CD4-positive, alpha-beta T cell treated with Interferon gamma for 1 hour (primary cell): ENCODE results near the gene DVL2.

ENCODE experiments used
- DNase-seq: peaks from one replicate; pipeline ENCODE4 v3.0.0-alpha.2; 2020

Gene DVL2

GRCh38 chr17:7218166-7218565 lies 16.2 kb downstream of the DVL2 start:
- no peak for DNase-seq

DNA sequence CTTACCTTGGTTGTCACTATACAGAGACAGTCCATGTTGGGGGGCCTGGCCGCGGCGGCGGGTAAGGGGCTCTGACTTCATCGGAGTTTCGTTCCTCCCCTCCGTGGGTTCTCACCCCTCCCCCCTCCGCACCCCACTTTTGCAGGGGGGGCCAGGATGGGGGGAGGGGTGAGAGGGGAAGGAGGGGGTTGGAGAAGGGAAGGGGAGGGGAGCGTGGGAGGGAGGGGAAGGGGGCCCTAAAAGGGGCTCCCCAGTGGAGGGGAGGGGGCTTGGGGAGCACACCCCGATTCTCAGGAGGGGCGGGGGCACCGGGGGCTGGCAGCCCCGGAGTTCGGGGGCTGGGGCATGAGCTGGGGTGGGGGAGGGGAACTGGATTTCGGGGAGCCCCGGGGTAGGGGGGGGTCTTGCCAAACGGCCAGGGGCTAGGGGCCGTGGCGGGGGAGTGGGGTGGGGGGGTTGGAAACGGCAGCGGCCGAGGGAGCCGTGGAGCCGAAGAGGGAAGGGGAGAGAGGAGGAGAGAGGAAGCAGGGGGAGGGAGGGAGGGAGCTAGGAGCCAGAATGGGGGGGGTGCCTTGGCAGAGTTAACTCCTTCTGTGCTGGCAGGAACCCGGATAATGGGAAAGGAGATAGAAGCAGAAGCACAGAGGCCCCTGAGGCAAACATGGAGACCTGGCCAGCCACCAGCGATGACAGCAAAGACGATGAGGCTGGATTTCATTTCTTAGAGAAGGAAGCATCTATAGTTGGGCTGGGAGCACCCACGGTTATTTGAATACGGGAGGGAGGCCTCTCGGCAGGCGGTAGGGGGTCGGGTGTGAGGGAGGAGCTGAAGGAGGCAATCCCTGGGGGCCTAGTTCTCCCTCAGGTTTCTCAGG lies 17.0 kb downstream of the DVL2 start:
- peak; percentile 13 for DNase-seq

- no peak for DNase-seq
Measured at GRCh38 chr17:7216242-7217112, 17.8 kb downstream of the DVL2 start.

DNA sequence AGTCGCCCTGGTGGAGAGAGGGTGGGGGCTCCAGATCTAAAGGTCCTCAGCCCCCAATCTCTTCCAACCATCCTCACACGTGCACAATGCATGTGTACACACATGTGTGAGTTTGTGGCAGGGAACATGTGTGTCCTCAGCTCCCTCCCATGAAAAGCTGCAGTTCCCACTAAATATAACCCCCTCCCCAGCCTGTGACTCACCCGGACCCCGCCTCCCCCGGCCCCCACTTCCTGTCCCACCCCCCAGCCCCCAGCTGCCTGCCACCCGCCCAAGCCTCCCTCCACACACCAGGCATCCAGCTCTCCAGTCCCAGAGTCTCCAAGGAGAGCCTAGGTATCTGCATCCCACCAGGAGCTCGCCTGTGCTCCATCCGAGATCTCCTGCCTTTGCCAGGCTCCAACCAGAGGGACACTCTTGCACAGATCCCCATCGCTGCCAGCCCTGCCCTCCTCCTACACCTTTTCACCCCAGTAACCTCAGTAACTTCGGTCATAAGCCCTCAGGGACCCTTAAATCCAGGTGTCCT lies 18.6 kb downstream of the DVL2 start:
- DNase-seq, result no peak

- no peak for DNase-seq
Measured at GRCh38 chr17:7215136-7215638, 19.1 kb downstream of the DVL2 start.

GRCh38 chr17:7214300-7215135 lies 19.8 kb downstream of the DVL2 start:
- peak; percentile 99 for DNase-seq

DNA sequence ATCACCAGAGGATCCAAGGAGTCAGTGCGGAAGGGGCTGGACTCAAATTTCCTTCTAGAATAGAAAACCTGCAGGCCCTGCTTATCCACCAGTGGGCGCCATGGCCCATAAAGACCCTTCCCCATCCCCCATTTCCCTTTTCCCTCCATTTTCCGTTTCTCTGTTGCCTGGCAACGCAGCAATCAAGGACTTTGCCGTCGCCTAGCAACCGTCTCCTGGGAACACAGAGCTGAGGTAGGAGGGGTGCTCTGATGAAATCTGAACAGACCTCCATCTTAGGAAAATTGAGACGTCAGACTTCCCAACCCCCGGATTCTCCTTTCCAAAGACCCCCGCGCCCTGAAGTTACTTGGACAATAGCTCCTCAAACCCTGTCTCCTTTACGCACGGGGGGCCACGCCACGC lies 20.4 kb downstream of the DVL2 start:
- DNase-seq, result peak; percentile 89

- no peak for DNase-seq
Measured at GRCh38 chr17:7211491-7212273, 22.6 kb downstream of the DVL2 start.

DNA sequence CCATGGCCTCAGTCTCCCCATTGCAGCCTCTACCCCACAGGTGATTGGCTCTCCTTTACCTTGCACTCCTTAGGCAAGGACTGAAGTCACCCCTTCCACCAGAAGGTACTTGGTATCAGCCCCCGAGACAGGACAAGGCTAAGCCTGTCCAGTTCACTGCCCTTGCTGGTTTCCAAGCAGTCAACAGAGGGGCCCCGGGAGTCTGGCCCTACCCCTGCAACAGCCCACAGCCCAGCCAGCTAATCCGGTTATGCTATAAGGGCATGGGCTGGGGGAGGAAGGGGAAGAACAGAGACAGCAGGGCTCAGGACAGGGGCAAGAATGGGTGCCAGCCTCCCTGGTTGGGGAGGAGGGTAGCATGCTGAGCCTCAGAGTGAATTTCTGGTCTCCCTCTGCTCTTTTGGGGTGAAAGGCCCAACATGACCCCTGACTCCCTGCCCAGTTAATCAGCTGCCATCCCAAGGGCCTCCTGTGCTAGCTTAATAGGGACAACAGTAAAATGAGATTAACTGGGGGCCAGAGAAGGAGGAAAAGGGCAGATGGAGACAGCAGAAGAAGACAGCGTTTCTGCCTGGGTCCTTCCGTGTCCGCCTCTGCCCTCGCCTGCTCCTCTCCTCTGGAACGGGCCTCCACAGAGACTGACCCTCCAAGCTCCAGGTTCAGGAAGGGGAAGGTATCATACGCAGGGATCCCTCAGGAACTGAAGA lies 25.4 kb downstream of the DVL2 start:
- no peak for DNase-seq

GRCh38 chr17:7208027-7208571 lies 26.2 kb downstream of the DVL2 start:
- DNase-seq, result no peak

DNA sequence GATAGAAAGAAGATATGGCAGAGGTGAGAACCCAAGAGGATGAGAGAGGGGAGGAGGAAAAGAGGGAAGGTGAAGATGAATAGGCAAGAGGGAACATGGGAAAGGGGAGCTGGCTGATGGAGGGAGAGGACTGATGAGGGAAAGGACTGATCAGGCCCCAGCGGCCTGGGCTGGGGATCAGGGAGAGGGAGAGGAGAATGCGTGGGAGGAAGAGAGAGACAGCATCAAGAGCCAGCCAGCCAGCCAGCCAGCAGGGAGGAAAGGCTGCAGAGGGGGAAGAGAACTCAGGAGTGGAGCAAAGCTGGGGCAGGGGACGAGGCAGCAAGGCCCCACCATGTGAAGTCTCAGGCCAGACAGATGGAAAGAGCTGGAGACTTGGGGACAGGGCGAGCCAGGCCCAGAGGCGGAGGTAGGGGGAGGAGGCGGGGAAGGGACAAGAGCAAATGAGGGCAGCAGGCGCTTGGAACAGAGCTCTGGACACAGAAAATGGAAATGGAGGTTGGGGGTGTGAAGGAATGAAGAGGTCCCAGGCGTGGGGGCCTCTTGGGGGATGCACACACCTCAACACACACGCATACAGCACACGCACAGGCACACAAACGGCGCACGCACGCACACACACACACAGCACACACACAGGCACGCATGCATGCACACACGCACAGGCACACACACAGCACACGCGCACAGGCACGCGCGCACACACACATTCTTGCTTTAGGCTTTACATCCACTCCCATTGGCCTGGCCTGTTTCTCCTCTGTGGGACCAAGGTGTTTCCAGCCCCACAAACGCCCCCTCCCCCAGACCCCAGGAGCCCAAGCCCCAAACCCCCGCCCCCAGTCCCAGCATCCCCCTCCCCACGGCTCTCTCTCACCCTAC lies 27.0 kb downstream of the DVL2 start:
- no peak for DNase-seq

DNA sequence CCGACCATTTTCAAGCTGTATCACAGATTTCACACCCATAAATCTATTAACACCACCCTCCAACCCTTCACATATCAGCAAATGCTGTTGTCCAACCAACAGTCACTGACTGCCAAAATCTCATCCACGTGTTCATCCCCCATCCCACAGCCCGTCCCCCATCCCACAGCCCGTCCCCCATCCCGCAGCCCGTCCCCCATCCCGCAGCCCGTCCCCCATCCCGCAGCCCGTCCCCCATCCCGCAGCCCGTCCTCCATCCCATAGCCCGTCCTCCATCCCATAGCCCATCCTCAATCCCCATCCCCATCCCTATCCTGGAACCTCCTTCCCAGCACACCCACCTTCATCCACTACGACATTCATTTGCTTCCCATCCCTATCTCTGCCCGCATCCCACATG lies 28.8 kb downstream of the DVL2 start:
- no peak for DNase-seq

GRCh38 chr17:7204828-7205461 lies 29.4 kb downstream of the DVL2 start:
- DNase-seq, result peak; percentile 99

DNA sequence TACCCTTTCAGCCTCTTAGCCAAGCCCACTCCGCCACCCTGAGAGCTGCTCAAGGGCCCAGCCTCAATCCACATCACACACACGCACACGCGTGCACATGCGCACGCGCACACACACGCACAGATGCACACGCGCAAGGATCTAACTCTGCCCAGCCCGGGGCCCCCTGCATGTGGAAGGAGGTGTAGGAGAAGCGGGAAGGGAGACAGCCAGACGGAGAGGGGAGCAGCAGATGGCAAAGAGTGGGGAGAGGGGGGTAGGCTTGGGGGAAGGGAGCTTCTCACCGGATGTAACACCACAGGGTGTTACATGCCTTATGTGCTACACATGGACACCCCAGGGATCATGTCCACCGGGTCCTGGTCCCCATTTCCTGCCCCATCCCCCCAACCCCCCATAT lies 30.0 kb downstream of the DVL2 start:
- DNase-seq, result no peak

DNA sequence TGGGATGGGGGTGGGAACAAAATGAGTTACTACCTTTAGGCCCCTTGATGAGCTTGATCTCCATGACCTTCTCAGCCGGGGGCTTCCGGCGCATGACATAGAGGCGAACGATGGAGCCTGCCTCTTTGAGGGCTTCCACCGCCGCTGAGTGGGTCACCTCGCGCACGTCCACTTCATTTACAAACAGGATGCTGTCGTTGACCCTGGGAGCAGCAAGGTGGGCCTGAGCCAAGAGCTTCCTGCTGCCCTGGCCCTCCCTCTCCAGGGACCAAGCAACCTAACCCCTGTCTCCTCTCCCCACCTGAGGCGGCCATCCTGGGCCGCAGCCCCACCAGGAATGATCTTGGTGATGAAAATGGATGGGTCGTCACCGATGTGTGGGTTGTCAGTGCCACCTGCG lies 30.9 kb downstream of the DVL2 start:
- no peak for DNase-seq

GRCh38 chr17:7196651-7197401 lies 37.5 kb downstream of the DVL2 start:
- DNase-seq, result no peak

GRCh38 chr17:7195971-7196370 lies 38.3 kb downstream of the DVL2 start:
- DNase-seq, result no peak

DNA sequence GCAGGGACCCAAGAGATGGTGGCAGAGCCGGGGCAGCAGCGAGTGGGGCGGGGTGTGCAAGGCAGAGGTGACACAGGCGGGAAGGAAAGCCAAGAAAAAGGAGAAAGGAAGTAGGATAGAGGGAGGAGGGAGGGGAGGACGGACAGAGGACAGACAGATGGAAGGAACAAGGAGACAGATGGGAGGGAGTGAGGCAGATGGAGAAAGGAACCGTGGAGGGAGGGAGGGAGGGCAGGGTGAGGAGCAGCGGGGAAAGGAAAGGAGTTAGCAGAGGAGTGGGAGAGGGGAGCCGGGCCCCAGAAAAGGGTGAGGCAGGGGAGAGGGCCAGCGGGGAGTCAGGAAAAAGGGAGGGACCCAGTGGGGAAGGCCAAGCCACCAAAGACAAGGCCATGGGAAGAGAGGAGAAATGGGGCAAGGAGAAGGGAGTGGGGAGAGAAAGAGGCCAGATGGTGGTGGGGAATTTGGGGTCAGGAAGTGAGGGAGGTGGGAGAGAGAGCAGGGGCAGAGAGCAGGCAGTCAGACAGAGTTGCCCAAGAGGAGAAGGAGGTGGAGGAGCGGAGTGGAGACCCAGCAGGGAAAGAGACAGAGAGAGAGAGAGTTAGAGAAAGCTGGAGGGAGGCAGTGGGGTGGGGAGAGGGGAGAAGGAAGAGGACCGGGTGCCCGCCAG lies 41.9 kb downstream of the DVL2 start:
- no peak for DNase-seq
